GM10248 (cell line): ENCODE data around the gene LGR6.

Experiments
- CTCF ChIA-PET: fragments of 300-600 bp; sonication (Branson Sonifier 250); formaldehyde crosslinking; extraction: SDS; loops from one replicate; lab custom pipeline; 2021; ENCODE audit warnings: antibody characterized with exemption; lab: Yijun Ruan, JAX
- POLR2A ChIA-PET: fragments of 350-650 bp; sonication (Branson Sonifier 250); formaldehyde crosslinking; extraction: SDS; loops from one replicate; lab custom pipeline; 2020; ENCODE audit warnings: antibody characterized with exemption; lab: Yijun Ruan, JAX
- DNase-seq: peaks from one replicate; pipeline ENCODE4 v3.0.0; 2012; ENCODE audit errors: extremely low spot score
- TF ChIP-seq, protein P1 (sequence below): IDR thresholded peaks from 2 replicates; pipeline ENCODE4 v1.5.1; 2012; ENCODE audit warnings: mild to moderate bottlenecking, low read depth; ENCODE audit errors: extremely low read depth, missing control alignments, control extremely low read depth

Gene LGR6

GRCh38 chr1:202305168-202305567, 111.6 kb downstream of the LGR6 start:
- CTCF ChIA-PET = interaction anchor here (1.0 to 4.8 kb wide), 11 partner anchors 9 to 267 kb away, joined by 3 to 24 read pairs (median 5); partner anchors contain the start of gene LGR6
- TF ChIP-seq, protein P1, sequence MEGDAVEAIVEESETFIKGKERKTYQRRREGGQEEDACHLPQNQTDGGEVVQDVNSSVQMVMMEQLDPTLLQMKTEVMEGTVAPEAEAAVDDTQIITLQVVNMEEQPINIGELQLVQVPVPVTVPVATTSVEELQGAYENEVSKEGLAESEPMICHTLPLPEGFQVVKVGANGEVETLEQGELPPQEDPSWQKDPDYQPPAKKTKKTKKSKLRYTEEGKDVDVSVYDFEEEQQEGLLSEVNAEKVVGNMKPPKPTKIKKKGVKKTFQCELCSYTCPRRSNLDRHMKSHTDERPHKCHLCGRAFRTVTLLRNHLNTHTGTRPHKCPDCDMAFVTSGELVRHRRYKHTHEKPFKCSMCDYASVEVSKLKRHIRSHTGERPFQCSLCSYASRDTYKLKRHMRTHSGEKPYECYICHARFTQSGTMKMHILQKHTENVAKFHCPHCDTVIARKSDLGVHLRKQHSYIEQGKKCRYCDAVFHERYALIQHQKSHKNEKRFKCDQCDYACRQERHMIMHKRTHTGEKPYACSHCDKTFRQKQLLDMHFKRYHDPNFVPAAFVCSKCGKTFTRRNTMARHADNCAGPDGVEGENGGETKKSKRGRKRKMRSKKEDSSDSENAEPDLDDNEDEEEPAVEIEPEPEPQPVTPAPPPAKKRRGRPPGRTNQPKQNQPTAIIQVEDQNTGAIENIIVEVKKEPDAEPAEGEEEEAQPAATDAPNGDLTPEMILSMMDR = no peak
- POLR2A ChIA-PET = no interaction called here
- DNase-seq = no peak

DNA sequence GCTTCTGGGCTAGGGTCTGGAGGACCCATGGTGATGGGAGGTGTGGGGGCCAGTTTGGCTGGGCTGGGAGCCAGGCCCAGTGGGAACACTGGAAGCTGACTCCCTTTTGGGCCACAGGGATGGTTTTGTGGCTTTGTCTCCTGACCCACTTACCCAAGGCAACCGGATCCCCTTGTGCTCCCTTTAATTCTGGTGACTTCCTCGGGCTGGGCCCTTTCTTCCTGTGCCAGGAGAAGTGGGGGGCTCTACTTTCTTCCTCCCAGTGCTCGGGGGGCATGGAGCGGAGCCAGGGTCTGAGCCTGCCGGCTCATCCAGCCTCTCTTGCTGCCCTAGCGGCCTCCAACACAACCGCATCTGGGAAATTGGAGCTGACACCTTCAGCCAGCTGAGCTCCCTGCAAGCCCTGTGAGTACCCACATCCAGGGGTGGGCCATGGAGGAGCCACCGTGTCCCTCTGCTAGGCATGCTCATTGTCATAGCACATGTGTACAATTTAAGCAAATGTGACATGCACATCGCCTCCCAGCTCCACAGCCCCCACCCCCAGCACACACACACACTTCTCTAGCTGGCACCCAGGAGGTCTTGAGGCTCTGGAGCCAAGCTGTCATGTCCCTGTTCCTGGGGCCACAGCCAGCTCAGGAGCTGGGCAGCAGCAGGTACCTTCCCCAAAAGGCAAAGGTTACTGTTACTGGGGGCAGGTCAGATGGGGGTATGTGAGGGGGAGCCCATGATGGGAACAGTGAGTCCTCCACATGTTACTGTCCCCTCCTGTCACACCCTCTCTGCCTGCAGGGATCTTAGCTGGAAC, 113.1 kb downstream of the LGR6 start:
- TF ChIP-seq, protein P1 = no peak
- DNase-seq = no peak
- ChIA-PET POLR2A (no interaction called here), CTCF (interaction anchor here (1.3 to 4.8 kb wide), 9 partner anchors 9 to 123 kb away, joined by 3 to 24 read pairs (median 6); partner anchors contain the start of gene LGR6)

GRCh38 chr1:202310071-202310725, 116.6 kb downstream of the LGR6 start:
- CTCF ChIA-PET = interaction anchor here (2.0 to 4.8 kb wide), 2 partner anchors 117 to 125 kb away, joined by 4 to 24 read pairs; partner anchors contain the start of gene LGR6
- DNase-seq = no peak
- POLR2A ChIA-PET = no interaction called here
- TF ChIP-seq, protein P1 = no peak

- POLR2A ChIA-PET = no interaction called here
- DNase-seq = no peak
Observed at GRCh38 chr1:202310746-202311145, 117.1 kb downstream of the LGR6 start.

DNA sequence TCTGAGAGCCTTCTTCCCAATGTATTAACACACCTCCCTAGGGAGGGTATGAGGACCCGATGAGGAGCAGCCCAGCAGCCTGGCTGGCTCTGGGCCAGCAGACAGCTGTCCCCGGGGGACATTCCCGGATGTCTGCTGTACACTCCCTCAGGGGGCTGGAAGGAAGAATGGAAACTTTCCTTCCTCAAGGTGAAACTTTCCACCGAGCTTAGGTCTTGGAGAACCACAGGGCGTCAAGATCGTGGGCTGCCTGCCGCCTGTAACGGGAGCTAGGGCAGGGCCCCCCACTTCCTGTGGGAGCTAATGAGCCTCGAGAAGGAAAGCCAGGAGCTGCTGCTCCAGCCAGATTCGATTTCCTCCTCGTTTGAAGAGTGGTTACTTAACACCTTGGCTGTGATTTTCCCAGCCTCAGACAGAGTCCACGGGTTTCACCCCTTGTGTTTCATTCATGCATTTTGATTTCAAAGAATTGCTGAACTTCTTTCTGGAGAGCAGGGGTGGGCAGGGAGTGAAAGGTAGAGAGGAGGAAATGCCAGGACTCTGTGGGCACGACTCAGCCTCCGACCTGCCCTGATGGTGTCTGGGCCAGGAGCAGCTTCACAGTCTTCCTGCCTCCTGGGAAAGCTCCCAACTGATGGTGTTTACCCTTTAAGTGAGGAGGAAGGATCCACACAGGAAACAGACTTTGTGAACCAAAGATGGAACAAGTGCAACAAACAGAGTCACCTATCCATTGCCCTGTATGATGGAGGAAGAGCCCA, 118.5 kb downstream of the LGR6 start:
- POLR2A ChIA-PET = no interaction called here
- no peak for DNase-seq
- TF ChIP-seq, protein P1 = no peak
- CTCF ChIA-PET = interaction anchor here (1.1 to 1.4 kb wide), 4 partner anchors 10 to 122 kb away, joined by 3 to 9 read pairs (median 4); no protein-coding TSS in a partner anchor

More at GRCh38 chr1:202310746-202311145, 117.1 kb downstream of the LGR6 start:
- CTCF ChIA-PET = interaction anchor here (1.4 to 2.0 kb wide), 2 partner anchors 121 to 126 kb away, joined by 4 to 9 read pairs; no protein-coding TSS in a partner anchor
- TF ChIP-seq, protein P1 = no peak
